Measurements from ENCODE around the gene SVBP. TPM values are rescaled to one million over a fixed set of nuclear protein-coding genes. Genes with fewer than 3 reads are reported as not detected.
A peak's percentile ranks its signal among the peaks of the same experiment; 100 is the strongest.
"Not testable (repeated sequence)": the region's sequence is repeated elsewhere in the genome, so short reads cannot be mapped to it uniquely, and the experiment has no call there.

The SVBP gene, protein sequence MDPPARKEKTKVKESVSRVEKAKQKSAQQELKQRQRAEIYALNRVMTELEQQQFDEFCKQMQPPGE
- total RNA-seq, result 10 to 100 TPM; 14.9 to 20.3 (median 15.4) TPM
- long read RNA-seq, donor 1, transcript SVBP-201 (3 exons, 658 nt), result major isoform, 20 of 24 reads
- long read RNA-seq, donor 1, partial matches to known transcripts, result 2 of 24 reads
- long read RNA-seq, donor 1, other reads (novel, unspliced or antisense), result 1 of 24 reads
- long read RNA-seq, donor 2, transcript SVBP-201 (3 exons, 658 nt), result major isoform, 7 of 11 reads
- long read RNA-seq, donor 2, partial matches to known transcripts, result 1 of 11 reads
- long read RNA-seq, donor 2, other reads (novel, unspliced or antisense), result 2 of 11 reads

DNA sequence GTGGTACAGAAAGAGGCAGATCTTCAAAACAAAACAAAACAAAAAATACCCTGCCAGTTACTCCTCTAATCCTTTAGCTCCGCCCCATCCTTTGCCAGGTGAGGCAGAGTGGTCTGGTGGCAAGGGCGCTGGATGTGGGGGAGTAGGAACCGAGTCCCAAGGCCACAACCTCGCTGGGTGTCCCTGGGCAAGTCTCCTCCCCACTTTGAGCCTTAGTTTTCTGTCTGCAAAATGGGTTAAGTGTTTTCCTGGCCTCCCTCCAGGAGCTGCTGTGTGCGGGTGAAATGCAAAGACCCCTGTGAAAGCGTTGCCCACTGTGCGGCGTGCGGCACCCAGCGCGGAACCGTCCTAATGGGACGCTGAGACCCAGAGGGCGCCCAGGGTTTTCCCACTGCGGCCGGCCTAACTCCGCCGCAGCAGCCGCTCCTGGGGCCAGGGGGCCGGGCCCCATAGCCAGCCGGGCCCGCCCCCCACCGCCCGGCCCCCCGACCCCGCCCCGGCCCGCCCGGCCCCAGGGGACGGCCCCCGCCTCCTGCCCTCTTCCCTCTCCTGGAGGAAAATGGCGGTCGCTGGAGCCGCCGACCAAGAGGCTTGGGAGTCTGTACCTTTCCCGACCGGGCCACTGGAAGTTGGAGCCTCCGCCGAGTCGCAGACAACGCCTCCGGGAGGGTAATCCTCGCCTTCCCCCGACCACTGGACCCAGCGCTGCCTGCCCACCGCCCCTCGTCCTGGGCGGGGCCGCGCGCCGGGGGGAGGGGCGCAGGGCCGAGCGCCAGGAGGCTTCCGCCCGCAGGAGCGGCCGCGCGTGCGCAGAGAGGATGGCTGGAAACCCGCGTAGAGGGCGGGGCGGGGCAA lies at the start of gene SVBP, which contains the start of gene ERMAP:
Gene SVBP, minus strand, starts transcription at position 813 of the 855 bp plus-strand sequence. CDS start 853 bp downstream, outside the sequence.
Gene ERMAP, plus strand, starts transcription at position 538 of the 855 bp plus-strand sequence. CDS start 13,327 bp downstream, outside the sequence.
- Histone ChIP-seq H3K9me3 (no peaks in the 10 kb centered on the region), H3K4me3 (peak within 1 kb of the TSS; percentile 37), H3K36me3 (ENCODE audit: low read depth) (no peaks in the 10 kb centered on the region), H3K4me1 (ENCODE audit: low read depth) (peaks cover 4% of the 10 kb centered on the region)
- TF ChIP-seq, protein P1, sequence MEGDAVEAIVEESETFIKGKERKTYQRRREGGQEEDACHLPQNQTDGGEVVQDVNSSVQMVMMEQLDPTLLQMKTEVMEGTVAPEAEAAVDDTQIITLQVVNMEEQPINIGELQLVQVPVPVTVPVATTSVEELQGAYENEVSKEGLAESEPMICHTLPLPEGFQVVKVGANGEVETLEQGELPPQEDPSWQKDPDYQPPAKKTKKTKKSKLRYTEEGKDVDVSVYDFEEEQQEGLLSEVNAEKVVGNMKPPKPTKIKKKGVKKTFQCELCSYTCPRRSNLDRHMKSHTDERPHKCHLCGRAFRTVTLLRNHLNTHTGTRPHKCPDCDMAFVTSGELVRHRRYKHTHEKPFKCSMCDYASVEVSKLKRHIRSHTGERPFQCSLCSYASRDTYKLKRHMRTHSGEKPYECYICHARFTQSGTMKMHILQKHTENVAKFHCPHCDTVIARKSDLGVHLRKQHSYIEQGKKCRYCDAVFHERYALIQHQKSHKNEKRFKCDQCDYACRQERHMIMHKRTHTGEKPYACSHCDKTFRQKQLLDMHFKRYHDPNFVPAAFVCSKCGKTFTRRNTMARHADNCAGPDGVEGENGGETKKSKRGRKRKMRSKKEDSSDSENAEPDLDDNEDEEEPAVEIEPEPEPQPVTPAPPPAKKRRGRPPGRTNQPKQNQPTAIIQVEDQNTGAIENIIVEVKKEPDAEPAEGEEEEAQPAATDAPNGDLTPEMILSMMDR (IDR thresholded peaks at IDR 0.05), result no peak
- ATAC-seq (peak; percentile 98), DNase-seq (peak; percentile 95 to 97 (median 97))
- intact Hi-C loops (cut with DNase I, micrococcal nuclease), result no loop called here

DNA sequence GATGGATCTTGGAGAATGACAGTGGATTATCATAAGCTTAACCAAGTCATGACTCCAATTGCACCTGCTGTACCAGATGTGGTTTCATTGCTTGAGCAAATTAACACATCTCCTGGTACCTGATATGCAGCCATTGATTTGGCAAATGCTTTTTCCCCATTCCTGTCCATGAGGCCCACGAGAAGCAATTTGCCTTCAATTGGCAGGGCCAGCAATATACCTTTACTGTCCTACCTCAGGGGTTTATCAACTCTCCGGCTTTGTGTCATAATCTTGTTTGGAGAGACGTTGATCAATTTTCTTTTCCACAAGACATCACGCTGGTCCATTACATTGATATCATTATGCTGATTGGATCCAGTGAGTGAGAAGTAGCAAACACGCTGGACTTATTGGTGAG lies 49.4 kb upstream of the SVBP start:
- DNase-seq (no peak), ATAC-seq (no peak)
- intact Hi-C loops (cut with DNase I, micrococcal nuclease), result no loop called here
- TF ChIP-seq, protein P1 (IDR thresholded peaks at IDR 0.05), result no peak
- no peaks in the 10 kb centered on the region for H3K9me3 ChIP-seq
- no peaks in the 10 kb centered on the region for H3K4me1 ChIP-seq (ENCODE audit: low read depth)
- no peak overlapping the region for H3K4me3 ChIP-seq
- no peaks in the 10 kb centered on the region for H3K36me3 ChIP-seq (ENCODE audit: low read depth)

DNA sequence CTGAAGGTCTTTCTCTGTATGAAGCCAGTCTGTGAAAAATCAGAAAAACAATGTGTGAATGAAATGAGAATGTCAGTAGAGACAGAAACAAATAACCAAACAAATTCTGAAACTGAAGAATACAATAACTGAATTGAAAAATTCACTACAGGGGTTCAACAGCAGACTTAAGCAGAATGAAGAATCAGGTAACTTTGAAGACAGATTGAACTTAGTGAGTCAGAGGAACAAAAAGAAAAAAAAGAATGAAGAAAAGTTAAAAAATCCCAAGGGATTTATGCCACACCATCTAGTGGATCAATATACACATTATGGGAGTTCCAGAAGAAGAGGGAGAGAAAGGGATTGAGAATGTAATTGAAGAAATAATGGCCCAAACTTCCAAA lies 43.8 kb upstream of the SVBP start:
- intact Hi-C loops (cut with DNase I, micrococcal nuclease), result no loop called here
- H3K36me3 ChIP-seq (ENCODE audit: low read depth), result no peaks in the 10 kb centered on the region
- H3K4me3 ChIP-seq, result no peak overlapping the region
- no peaks in the 10 kb centered on the region for H3K4me1 ChIP-seq (ENCODE audit: low read depth)
- no peak for ATAC-seq
- TF ChIP-seq, protein P1 (IDR thresholded peaks at IDR 0.05), result no peak
- DNase-seq, result no peak
- H3K9me3 ChIP-seq, result peaks cover 3% of the 10 kb centered on the region

DNA sequence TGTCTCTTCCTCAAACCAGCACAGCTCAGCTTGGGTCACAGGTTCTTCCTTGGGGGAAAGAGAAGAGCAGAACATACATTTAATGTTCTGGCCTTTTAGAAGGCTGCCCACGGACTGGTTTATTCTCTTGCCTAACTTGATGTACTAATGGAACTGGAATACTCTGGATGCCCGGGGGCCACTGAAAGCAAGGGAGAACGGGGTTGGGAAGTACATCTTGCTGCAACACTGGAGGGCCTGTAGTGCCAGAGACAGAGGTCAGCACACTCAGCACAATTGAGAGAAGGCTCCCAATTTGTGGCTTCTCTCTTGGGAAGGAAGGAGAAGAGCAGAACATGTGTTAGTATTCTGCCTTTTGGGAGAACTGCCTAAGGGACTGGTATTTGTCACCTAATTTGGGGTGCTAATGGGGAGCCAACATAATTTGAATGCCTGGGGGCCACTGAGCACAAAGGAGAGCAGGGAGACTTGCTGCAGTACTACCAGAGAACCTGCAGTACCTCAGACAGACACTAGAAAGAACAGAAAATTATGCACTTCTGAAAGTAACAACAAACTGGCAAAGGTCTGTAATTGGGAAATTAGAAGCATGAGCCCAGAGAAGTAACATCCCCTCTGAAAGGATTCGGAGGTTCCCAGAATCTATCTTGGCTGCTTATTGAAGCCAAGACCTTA lies 43.3 kb upstream of the SVBP start:
- no peak for DNase-seq
- peaks cover 3% of the 10 kb centered on the region for H3K9me3 ChIP-seq
- no peak overlapping the region for H3K4me3 ChIP-seq
- TF ChIP-seq, protein P1 (IDR thresholded peaks at IDR 0.05), result no peak
- H3K36me3 ChIP-seq (ENCODE audit: low read depth), result no peaks in the 10 kb centered on the region
- no peak for ATAC-seq
- intact Hi-C loops (cut with DNase I, micrococcal nuclease), result no loop called here
- H3K4me1 ChIP-seq (ENCODE audit: low read depth), result no peaks in the 10 kb centered on the region

DNA sequence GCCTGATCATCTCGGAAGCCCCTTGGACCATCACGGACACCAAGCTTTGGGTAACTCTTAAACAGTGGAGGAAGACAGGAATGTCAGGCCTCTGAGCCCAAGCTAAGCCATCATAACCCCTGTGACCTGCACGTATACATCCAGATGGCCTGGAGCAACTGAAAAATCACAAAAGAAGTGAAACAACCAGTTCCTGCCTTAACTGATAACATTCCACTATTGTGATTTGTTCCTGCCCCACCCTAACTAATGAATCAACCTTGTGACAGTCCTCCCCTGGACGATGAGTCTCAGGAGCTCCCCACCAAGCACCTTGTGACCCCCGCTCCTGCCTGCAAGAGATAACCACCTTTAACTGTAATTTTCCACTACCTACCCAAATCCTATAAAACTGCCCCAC lies 42.2 kb upstream of the SVBP start:
- DNase-seq; ATAC-seq; intact Hi-C loops (cut with DNase I, micrococcal nuclease); H3K9me3 ChIP-seq; H3K4me1 ChIP-seq (ENCODE audit: low read depth); H3K4me3 ChIP-seq; H3K36me3 ChIP-seq (ENCODE audit: low read depth): not testable (repeated sequence)

DNA sequence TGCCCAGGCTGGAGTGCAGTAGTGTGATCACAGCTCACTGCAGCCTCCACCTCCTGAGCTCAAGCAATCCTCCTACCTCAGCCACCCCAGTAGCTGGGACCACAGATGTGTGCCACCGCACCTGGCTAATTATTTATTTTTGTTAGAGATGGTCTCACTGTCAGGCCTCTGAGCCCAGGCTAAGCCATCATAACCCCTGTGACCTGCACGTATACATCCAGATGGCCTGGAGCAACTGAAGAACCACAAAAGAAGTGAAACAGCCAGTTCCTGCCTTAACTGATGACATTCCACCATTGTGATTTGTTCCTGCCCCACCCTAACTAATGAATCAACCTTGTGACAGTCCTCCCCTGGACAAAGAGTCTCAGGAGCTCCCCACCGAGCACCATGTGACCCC lies 39.4 kb upstream of the SVBP start:
- intact Hi-C loops (cut with DNase I, micrococcal nuclease); H3K4me1 ChIP-seq (ENCODE audit: low read depth); H3K36me3 ChIP-seq (ENCODE audit: low read depth); ATAC-seq; H3K9me3 ChIP-seq; DNase-seq; H3K4me3 ChIP-seq: not testable (repeated sequence)
